ENCODE data around the gene BOK.
"Not testable (repeated sequence)": the region's sequence is repeated elsewhere in the genome, so short reads cannot be mapped to it uniquely, and the experiment has no call there.

Gene BOK

DNA sequence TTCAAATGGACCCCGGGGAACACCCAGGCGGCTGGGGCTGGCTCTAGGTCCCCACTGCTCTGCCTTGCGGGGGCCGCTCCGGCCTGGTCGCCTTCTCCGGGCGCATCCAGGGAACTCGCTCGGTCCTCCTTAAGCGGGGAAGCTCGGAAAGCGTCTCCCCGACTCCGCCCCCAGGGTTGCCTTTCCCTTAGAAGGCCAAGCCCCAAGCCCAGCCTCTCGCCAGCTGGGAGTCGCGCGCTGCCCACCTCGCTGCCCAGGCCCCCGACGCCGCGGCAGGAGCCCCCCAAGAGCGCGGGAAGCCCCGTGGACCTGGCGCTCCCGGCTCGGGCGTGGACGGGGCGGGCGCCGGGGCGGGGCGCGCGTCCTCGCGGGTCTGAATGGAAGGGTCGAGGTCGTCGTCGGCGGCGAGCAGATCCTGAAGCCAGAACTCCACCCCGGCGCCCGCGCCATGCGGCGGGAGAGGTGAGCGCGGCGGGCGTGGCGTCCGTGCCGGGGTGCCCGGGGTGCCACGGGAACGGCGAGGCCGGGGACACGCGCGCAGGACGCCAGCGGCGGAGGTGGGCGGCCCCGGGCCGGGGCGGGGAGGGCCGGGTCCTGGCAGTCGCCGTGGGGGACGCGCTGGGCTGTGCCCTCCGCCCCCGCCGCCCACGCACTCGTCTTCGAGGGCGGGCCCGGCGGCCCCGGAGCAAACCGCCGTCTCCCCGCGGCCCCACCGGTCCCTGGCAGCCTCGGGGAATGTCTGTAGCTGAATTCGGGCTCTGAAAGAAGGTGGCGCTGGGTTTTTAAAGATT, at the start of gene BOK:
BOK (plus strand) TSS at position 214 of the 791 bp plus-strand sequence. CDS start 739 bp downstream, outside the sequence.
- DNase-seq = no peak

GRCh38 chr2:241509155-241509784, 49.3 kb upstream of the BOK start:
- DNase-seq = no peak

GRCh38 chr2:241511091-241511741, 47.3 kb upstream of the BOK start:
- no peak for DNase-seq

DNA sequence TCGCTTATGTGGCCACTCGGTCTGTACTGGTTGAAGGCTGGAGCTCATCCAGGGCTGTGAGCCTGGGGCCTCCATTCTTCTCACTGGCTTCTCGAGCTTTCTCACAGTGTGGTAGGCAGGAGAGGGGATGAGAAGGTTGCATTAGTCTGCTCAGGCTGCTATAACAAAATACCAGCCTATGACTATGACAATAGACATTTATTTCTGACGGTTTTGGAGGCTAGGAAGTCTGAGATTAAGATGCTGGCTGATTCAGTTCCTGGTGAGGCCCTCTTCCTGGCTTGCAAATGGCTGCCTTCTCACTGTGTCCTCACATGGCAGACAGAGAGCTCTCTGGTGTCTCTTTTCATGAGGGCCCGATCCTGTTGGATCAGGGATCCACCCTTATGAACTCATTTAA, 44.0 kb upstream of the BOK start:
- no peak for DNase-seq

DNA sequence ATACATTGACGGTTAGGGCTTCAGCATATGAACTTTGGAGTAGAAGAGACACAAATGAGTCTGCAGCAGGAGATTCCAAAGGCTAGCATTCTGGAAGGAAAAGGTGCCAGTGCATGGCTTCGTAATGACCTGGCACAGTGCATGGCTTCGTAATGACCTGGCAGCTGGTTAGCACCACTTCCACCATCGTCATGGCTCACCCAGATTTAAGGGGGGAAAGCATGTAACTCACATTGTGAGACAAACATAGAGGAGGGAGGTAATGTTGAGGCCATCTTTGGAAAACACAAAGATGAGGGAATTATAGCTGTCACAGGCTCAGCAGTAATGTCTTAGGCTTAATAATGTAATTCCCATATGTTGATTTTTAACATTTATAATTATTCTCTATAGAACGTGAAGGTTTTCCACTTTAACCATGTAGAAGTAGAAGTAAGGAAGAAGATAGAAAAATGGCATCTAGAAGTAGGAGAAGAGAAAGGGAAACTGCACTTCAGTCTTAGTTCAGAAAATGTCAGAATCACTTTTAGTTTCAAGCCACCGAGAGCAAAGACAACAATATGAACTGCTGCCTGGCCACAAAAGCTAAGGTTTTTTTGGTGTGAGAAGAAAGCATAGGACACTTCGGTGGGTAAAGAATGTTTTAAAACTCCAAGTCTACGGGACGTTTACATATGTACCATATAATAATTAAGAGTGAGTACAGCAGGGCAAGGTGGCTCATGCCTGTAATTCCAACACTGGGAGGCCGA, 43.4 kb upstream of the BOK start:
- DNase-seq = no peak

- DNase-seq = no peak
Measured at GRCh38 chr2:241516520-241516965, 42.0 kb upstream of the BOK start.

DNA sequence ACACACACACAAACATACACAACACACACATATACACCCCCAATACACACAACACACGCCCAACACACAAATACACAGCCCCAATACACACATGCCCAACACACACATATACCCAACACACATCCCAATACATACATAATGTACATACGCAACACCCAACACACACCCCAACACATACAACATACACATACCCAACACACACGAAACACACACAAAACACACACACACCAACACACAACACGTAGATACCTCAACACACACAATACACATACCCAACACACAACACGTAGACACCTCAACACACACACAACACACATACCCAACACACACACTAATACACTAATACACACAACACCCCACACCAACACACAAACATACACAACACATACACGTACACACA, 41.2 kb upstream of the BOK start:
- DNase-seq = no peak

DNA sequence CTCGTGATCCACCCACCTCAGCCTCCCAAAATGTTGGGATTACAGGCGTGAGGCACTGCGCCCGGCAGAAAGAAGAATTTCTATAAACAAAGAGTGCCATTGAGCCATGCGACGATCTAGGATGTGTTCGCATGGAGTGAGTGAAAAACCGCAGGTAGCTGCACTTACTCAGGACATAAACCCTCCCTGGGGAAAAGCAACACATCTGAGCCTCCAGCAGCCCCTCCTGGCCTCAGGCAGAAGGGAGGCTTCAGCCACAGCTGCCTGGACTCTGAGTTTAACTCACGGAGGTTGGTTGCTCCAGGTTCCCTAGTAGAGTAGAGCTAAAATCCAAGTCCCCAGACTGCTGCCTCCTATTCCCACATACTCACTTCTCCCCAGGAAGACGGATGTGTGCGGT, 38.9 kb upstream of the BOK start:
- DNase-seq = no peak

DNA sequence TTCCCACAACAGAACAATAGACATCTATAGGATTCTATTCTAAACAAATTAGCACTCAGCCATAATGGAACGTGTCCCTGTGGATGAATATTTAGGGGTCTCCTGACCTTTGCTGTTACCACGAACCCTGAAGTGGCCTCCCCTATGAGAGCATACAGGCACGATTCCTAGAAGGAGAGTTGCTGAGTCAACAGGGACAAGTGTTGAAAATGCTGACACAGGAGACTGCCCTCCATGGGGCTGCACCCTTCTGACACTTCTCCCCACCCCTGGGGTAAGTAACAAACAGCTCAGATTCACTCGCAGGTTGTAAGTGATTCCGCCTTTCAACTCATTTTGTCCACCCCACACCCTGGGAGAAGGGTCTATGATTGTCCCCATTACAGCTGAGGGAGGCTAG, 36.1 kb upstream of the BOK start:
- DNase-seq = no peak

- not testable (repeated sequence) for DNase-seq
Measured at GRCh38 chr2:241525818-241526780, 32.4 kb upstream of the BOK start.

DNA sequence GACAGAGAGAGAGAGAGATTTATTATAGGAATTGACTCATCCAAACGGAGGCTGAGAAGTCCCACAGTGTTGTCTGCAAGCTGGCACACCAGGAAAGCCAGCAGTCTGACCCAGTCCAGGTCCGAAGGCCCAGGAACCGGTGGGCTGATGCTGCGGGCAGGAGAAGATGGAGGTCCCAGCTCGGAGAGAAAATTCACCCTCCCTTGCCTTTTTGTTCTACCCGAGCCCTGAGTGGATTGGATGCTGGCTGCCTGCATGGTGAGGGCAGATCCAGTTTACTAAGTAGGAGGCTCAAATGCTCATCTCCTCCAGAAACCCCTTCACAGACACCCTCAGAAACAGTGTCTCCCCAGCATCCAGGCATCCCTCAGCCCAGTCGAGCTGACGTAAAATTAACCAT, 28.0 kb upstream of the BOK start:
- no peak for DNase-seq

GRCh38 chr2:241531161-241531722, 27.3 kb upstream of the BOK start:
- no peak for DNase-seq

DNA sequence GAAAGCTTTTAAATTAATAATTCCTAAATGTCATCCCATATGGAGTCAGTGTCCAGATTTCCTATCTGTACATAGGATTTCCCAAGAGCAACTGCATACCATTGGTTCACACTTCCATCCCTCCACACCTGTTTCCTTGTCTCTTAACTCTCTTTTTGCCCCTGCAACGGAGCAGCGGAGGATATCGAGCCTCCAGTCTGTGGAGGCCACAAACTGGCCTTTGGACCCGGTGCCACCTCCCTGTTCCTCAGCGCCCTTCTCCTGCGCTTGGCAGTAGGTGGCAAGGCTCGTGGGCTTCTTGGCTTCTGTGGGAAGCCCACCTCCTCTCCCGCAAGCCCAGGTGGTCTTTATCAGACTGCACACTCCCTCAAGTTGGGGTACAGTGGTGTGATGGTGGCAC, 26.4 kb upstream of the BOK start:
- DNase-seq = no peak

GRCh38 chr2:241532733-241533601, 25.6 kb upstream of the BOK start:
- DNase-seq = no peak

- no peak for DNase-seq
Measured at GRCh38 chr2:241534293-241534692, 24.3 kb upstream of the BOK start.

DNA sequence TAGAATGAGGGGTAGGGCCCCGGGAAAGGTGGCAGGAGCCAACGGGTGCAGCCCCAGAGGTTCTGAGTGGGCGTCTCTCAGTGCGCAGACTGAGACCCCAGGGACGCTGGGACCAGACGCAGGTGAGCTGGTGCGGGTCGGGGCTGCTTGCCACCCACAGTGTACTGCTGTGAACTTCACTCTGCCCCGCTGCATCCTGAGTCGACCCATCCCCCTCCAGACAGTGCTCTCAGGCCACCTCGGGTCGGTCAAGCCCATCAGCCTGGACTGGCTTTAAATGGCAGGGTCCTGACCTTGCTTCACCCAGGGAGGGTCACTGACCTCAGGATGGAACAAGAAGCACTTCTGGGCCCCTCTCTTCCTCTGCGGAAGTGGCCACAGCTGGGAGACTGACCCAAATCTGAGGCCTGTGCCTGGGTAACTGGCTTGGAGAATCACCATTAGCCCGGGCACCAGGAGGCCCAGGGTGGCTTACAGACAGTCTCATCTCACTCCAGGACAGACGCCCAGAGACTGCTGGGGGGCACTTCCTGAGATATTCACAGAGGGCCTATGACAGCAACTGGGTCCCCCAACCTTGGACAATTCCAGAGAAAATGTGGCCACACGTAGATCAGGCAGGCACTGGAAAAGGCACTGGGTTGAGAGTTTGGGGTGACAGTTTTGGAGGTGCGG, 23.7 kb upstream of the BOK start:
- no peak for DNase-seq

- no peak for DNase-seq
Measured at GRCh38 chr2:241535871-241536655, 22.5 kb upstream of the BOK start.

DNA sequence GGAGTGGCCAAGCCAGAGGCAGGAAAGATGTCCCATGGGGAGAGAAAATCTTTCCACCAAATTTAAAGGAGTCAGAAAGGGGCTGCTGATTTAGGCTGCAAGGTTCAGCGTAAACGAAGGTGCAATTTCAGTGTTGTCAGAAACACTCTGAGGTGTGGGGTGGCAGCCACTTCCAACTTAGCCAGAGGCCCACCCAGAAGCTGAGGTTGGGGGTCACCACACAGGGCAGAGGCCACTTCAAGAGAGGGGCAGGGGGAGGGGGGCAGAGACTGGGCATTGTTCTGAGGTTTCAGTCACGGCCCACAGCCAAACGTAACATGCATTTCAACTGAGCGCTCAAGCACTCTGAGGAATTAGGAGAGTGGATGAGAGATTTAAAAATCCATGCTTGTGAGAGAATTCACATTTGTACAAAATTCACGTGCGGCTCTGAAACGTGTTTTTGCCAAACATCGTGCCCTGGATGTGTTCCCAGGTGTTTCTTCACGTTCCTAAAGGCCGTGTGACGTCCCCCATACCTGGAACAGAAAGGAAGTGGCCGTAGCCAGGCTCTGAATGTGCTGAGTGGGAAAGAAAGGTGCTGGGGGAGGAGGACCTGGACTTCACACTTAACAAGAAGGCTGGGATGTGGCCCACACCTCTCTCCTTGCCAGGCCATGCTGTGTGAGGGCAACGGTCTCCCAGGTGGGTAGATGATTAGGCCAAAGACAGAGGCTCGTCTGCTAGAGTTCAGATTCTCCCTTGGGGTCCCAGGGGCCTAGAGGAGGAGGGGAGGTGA, 19.5 kb upstream of the BOK start:
- DNase-seq = no peak

All from activated naive CD4-positive, alpha-beta T cell (primary cell).